NCI-H69 (cell line): ENCODE measurements around the gene RFNG.

Experiments used
- DNase-seq: peaks from one replicate; lab custom pipeline; 2025; lab: John Stamatoyannopoulos, UW

RFNG gene

GRCh38 chr17:82025401-82026107 lies 26.1 kb downstream of the RFNG start:
- DNase-seq, result no peak

- DNase-seq, result no peak
Observed at GRCh38 chr17:82024859-82025258, 26.8 kb downstream of the RFNG start.

DNA sequence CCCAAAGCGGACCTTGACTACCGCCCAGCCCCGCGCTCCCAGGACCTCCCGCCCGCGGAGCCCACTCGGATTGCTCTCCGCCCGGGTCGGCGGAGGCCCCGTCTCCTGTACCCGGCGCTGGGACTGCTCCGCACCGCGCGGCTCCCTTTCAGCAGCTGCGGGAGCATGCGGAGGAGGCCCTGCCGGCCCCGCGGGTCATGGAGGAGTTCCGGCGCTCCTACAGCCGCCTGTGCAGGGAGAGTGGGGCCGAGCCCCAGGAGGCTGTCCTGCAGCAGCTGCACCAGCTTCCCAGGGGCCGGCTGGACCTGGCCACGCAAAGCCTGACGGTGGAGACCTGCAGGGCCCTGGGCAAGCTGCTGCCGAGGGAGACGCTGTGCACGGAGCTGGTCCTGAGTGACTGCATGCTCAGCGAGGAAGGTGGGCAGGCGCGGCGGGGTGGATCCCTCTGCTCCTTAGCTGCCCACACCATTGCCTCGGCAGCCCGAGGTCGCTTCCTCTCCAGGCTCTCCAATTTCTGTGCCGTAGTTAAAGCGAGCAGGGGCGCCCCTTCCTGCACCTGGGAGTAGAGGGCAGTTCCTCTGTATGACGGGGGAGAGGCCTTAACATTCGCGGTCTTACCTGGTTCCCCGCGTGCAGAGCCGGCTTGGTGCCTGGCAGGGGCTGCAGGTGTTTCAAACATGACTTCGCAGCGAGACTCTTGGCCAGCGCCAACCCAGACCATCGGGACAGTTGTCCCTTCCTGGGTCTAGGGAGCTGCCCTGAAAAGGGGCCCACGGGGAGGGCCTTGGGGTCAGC lies 28.0 kb downstream of the RFNG start:
- DNase-seq, result peak; percentile 69

- peak; percentile 100 for DNase-seq
Observed at GRCh38 chr17:82022981-82023446, 28.6 kb downstream of the RFNG start, which contains the start of gene LRRC45. LRRC45 (plus strand) TSS chr17:82023305; CDS start chr17:82023644, 339 bp downstream.

DNA sequence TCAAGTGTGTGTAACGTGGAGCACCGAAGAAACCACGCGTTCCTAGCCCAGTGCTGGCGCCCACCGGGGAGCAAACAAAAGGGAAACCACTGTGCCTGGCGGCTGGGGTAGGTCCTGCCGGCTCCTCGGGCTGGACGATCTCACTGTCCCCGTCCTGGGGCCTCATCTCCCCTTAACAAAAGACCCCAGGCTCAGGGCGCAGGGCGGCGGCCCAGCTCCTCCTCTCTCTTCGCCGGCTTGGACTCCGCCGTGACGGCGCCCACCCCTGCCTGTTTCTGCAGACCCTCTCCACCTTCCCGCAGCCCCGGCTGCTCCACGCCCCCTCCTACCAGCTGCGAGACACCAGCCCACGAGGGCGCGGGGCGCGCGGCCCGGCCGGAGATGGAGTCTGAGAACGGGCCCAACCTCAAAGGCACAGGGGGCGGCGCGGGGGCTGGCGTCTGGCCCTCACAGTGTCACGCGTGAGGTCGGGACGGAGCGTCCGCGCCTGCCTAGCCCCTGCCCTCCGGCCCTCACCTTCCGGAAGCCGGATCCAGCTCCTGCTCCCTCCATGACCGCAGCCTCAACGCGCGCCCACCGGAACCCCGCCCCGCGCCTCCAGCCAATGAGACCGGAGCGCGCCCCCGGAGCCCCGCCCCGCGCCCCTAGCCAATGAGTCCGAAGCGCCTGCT lies 29.2 kb downstream of the RFNG start, which contains the start of gene CENPX:
Gene CENPX, minus strand, starts transcription at position 569 of the 671 bp plus-strand sequence. Its CDS starts 17 bp downstream, at position 552.
- no peak for DNase-seq

- peak; percentile 44 for DNase-seq
Observed at GRCh38 chr17:82021900-82022309, 29.7 kb downstream of the RFNG start.

GRCh38 chr17:82021107-82021899 lies 30.3 kb downstream of the RFNG start:
- DNase-seq, result peak; percentile 59

- DNase-seq, result no peak
Observed at GRCh38 chr17:82020572-82021106, 31.0 kb downstream of the RFNG start.

- DNase-seq, result peak; percentile 72
Observed at GRCh38 chr17:82019690-82020571, 31.7 kb downstream of the RFNG start.

DNA sequence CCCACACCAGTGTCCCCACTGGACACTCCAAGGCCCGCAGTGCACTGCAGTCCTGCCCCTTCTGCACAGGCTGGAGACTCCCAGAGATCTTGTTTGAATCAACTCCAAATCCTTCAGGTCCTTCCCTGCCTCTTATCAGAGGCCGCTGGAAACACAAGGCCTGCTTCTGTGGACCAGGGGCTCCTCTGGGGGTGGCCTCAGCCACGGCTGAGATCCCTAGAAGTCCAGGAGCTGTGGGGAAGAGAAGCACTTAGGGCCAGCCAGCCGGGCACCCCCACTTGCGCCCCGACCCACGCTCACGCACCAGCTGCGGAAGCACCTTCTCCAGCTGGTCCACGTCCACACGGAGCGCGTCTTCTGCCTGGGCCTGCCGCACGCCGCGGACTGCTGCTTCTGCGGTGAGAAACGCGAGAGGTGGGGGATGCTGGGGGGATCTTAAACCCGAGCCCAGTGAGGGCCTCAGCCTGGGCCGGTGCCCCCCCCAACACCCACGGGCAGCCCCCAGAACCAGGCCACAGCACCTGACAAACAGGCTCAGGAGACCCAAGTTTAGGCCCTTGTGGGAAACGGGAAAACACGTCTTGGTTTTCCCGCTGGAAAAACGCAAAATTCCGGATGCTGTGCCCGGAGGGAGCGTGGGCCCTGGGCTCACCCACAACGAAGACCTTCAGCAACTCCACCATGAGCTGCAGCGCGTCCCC lies 32.5 kb downstream of the RFNG start:
- no peak for DNase-seq

DNA sequence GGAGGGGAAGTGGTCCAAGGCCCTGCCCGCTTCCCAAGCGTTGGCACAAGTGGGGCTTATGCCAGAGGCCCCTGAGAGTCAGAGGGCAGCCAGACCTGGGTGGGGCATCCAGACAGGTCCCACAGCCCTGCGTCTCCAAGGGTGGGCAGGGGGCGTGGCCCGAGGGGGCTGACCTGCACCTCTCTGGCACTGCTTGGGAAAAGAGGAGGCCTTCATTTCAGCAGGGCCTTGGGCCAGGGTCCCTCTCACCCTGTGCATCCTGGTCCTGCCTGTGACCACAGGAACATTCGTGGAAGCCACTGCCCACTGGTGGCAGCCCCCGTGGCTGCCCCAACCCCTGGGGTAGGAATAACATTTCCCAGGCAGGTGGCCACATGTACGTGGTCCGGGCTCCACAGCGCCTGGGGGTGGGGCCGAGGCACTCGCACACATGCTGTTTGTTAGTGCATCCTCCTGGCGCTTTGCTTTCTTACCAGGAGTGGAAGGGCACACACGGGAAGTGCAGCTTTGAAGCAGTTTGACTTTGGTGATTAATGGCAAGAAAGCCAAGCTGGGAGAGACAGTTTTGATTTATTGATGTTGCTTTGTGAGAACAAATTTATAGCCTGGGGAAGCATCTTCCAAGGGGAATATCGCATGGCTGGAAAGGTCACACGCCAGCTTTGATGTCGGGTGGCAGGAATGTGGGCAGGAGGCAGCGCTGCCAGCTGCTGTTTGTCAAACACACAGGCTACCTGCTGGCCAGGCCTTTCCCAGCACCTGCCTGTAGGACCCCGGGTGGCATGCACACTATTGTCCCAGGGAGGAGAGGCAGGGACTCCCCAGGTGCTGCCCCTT lies 33.2 kb downstream of the RFNG start:
- DNase-seq, result peak; percentile 96

DNA sequence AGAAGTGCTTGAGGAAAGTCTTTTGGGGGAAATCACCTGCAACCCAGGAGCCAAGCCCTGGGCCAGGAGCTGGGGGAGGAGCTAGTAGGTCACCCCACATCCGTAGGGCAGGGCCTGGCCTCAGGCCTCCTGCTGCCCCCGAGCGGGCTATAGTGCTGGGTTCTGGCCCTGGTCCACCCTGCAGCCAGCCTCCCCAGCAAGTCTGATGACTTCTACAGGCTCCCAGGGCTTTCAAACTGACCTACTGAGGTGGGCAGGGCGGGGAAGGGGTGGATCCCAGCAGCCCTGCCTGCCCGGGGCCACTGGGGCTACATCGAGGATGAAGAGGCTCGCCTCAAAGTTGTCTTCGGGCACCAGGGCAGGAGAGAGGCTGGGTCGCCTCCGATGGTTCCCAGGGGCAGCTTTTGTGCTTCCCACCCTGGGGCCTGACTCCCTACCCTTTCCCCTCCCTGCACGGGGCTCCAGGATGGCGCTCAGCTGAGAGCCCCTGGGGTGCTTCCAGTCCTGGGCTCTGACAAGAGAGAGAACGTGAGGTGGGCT lies 33.9 kb downstream of the RFNG start:
- DNase-seq, result no peak

GRCh38 chr17:82016875-82017459 lies 34.6 kb downstream of the RFNG start:
- no peak for DNase-seq

GRCh38 chr17:82016061-82016874 lies 35.3 kb downstream of the RFNG start:
- no peak for DNase-seq

- no peak for DNase-seq
Observed at GRCh38 chr17:82015311-82015971, 36.2 kb downstream of the RFNG start.

DNA sequence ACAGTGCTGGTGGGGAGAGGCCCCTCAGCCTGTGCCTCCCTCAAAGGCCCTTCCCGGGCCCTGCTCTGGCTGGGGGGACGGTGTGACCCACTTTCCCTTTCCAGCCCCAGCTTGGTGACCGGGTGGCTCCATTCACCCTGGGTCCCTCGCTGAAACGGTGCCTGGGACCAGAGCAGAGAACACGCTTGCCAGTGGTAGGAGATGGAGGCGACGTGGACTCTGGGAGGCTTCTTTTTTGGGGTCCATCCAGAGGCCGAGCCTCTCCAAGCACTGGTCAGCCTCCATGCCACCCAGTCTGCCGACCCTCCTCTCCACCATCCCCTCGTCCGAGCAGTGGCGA lies 36.7 kb downstream of the RFNG start:
- DNase-seq, result no peak

DNA sequence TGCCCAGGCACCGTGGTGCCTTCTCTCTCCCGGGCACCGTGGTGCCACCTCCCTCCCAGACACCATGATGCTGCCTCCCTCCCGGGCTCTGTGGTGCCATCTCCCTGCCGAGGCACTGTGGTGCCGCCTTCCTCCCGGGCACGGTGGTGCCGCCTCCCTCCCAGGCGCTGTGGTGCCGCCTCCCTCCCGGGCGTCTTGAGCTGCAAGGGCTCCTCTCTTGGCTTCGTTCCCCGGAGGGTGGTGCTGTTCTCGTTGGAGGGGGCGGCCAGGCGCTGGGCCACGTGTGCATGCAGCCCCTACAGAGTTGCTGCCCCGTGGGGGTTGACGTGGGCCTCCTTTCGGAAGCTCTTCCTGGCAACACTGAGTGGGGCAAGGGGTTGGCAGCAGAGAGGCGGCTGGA lies 37.2 kb downstream of the RFNG start:
- DNase-seq, result peak; percentile 63
